Measurements from ENCODE around the gene CPPED1. TPM values are rescaled to one million over a fixed set of nuclear protein-coding genes. Genes with fewer than 3 reads are reported as not detected.
A peak's percentile ranks its signal among the peaks of the same experiment; 100 is the strongest.

The CPPED1 gene
- total RNA-seq, 1 experiment from 2014 or later, result 34.9 TPM

DNA sequence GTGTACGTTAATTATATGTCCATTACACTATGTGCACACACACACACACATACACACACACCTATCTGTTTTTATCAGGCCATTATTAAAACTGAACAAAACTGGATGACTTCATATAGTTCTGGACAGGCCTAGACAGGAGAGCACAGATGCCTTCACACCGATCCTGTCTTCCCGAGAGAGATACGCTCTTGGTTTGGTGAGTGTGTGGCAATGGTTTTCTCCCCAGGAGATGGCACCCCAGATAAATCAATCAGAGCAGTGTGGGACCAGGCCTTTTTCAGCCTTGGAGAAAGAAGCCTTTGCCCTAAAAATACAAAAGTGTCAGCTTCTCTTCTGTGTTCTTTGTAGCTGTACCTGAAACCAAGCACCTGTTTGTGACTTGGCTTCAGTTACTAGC lies 83.7 kb downstream of the CPPED1 start:
- Histone ChIP-seq H3K4me1 (no peaks in the 10 kb centered on the region), H3K4me3 (ENCODE audit: low read depth, low read length) (no peak overlapping the region), H3K27me3 (replicated peaks; ENCODE audit: control insufficient read depth, insufficient read depth, low read length) (no peaks in the 10 kb centered on the region), H3K9me3 (no peaks in the 10 kb centered on the region), H3K36me3 (ENCODE audit: control insufficient read depth, insufficient read depth, low read length) (no peaks in the 10 kb centered on the region)
- no peaks in the 10 kb centered on the region for H3K27me3 Mint-ChIP-seq (ENCODE audit: insufficient read depth, unreplicated experiment)
- intact Hi-C loops (cut with micrococcal nuclease; ENCODE audit: unreplicated experiment), result no loop called here
- H3K27ac Mint-ChIP-seq (ENCODE audit: unreplicated experiment), result no peak overlapping the region
- ChIA-PET POLR2A (no interaction called here), CTCF (no interaction called here)
- H3K9me3 Mint-ChIP-seq (ENCODE audit: unreplicated experiment), result no peaks in the 10 kb centered on the region
- H3K36me3 Mint-ChIP-seq (ENCODE audit: insufficient read depth, unreplicated experiment), result peaks cover 5% of the 10 kb centered on the region
- no peak for TF ChIP-seq CTCF (IDR thresholded peaks at IDR 0.05; ENCODE audit: insufficient read depth in 1 of 2, low read depth in 1 of 2, low read length in 1 of 2, severe bottlenecking in 1 of 2, unreplicated experiment in 1 of 2)
- H3K4me3 Mint-ChIP-seq (ENCODE audit: unreplicated experiment), result no peak overlapping the region
- BruUV-seq (replicated peaks), result no TSS peak
- no peak for DNase-seq
- no peaks in the 10 kb centered on the region for H3K4me1 Mint-ChIP-seq (ENCODE audit: low read depth, unreplicated experiment)

GRCh38 chr16:12716658-12717057 lies 87.0 kb downstream of the CPPED1 start:
- H3K4me1 Mint-ChIP-seq (ENCODE audit: low read depth, unreplicated experiment), result no peaks in the 10 kb centered on the region
- no peaks in the 10 kb centered on the region for H3K27me3 ChIP-seq (replicated peaks; ENCODE audit: control insufficient read depth, insufficient read depth, low read length)
- H3K9me3 ChIP-seq, result no peaks in the 10 kb centered on the region
- H3K4me1 ChIP-seq, result no peaks in the 10 kb centered on the region
- no peaks in the 10 kb centered on the region for H3K27me3 Mint-ChIP-seq (ENCODE audit: insufficient read depth, unreplicated experiment)
- H3K4me3 Mint-ChIP-seq (ENCODE audit: unreplicated experiment), result no peak overlapping the region
- peaks cover 5% of the 10 kb centered on the region for H3K36me3 Mint-ChIP-seq (ENCODE audit: insufficient read depth, unreplicated experiment)
- intact Hi-C loops (cut with micrococcal nuclease; ENCODE audit: unreplicated experiment), result no loop called here
- H3K9me3 Mint-ChIP-seq (ENCODE audit: unreplicated experiment), result no peaks in the 10 kb centered on the region
- no peak overlapping the region for H3K4me3 ChIP-seq (ENCODE audit: low read depth, low read length)
- ChIA-PET POLR2A (no interaction called here), CTCF (no interaction called here)
- no peaks in the 10 kb centered on the region for H3K36me3 ChIP-seq (ENCODE audit: control insufficient read depth, insufficient read depth, low read length)
- no peak overlapping the region for H3K27ac Mint-ChIP-seq (ENCODE audit: unreplicated experiment)
- DNase-seq, result no peak
- no peak for TF ChIP-seq CTCF (IDR thresholded peaks at IDR 0.05; ENCODE audit: insufficient read depth in 1 of 2, low read depth in 1 of 2, low read length in 1 of 2, severe bottlenecking in 1 of 2, unreplicated experiment in 1 of 2)
- no TSS peak for BruUV-seq (replicated peaks)

GRCh38 chr16:12709807-12710206 lies 93.9 kb downstream of the CPPED1 start:
- H3K9me3 Mint-ChIP-seq (ENCODE audit: unreplicated experiment), result no peaks in the 10 kb centered on the region
- CTCF ChIA-PET, result no interaction called here
- H3K27me3 Mint-ChIP-seq (ENCODE audit: insufficient read depth, unreplicated experiment), result no peaks in the 10 kb centered on the region
- H3K27ac Mint-ChIP-seq (ENCODE audit: unreplicated experiment), result peak overlapping the region; percentile 61
- POLR2A ChIA-PET, result no interaction called here
- Histone ChIP-seq H3K4me1 (no peaks in the 10 kb centered on the region), H3K4me3 (ENCODE audit: low read depth, low read length) (no peak overlapping the region), H3K9me3 (no peaks in the 10 kb centered on the region), H3K36me3 (ENCODE audit: control insufficient read depth, insufficient read depth, low read length) (no peaks in the 10 kb centered on the region), H3K27me3 (replicated peaks; ENCODE audit: control insufficient read depth, insufficient read depth, low read length) (no peaks in the 10 kb centered on the region)
- no peaks in the 10 kb centered on the region for H3K4me1 Mint-ChIP-seq (ENCODE audit: low read depth, unreplicated experiment)
- no TSS peak for BruUV-seq (replicated peaks)
- intact Hi-C loops (cut with micrococcal nuclease; ENCODE audit: unreplicated experiment), result no loop called here
- no peak overlapping the region for H3K4me3 Mint-ChIP-seq (ENCODE audit: unreplicated experiment)
- no peak for DNase-seq
- H3K36me3 Mint-ChIP-seq (ENCODE audit: insufficient read depth, unreplicated experiment), result no peaks in the 10 kb centered on the region
- no peak for TF ChIP-seq CTCF (IDR thresholded peaks at IDR 0.05; ENCODE audit: insufficient read depth in 1 of 2, low read depth in 1 of 2, low read length in 1 of 2, severe bottlenecking in 1 of 2, unreplicated experiment in 1 of 2)
